ENCODE data around the gene CNGA1.

The CNGA1 gene

GRCh38 chr4:48024522-48024921, 8.0 kb upstream of the CNGA1 start:
- TF ChIP-seq CTCF (conservative IDR thresholded peaks at IDR 0.05; ENCODE audit: control insufficient read depth, insufficient read depth, low read depth, low read length): no peak
- no peak overlapping the region for H3K4me3 ChIP-seq (ENCODE audit: control insufficient read depth, low read depth, low read length)
- DNase-seq (ENCODE audit: low read depth): no peak

GRCh38 chr4:48022192-48022799, 5.8 kb upstream of the CNGA1 start:
- no peak for DNase-seq (ENCODE audit: low read depth)
- TF ChIP-seq CTCF (conservative IDR thresholded peaks at IDR 0.05; ENCODE audit: control insufficient read depth, insufficient read depth, low read depth, low read length): no peak
- H3K4me3 ChIP-seq (ENCODE audit: control insufficient read depth, low read depth, low read length): no peak overlapping the region

- TF ChIP-seq CTCF (conservative IDR thresholded peaks at IDR 0.05; ENCODE audit: control insufficient read depth, insufficient read depth, low read depth, low read length): no peak
- DNase-seq (ENCODE audit: low read depth): no peak
- H3K4me3 ChIP-seq (ENCODE audit: control insufficient read depth, low read depth, low read length): no peak overlapping the region
These were observed 4.6 kb upstream of the CNGA1 start for GRCh38 chr4:48021100-48021499.

GRCh38 chr4:48018112-48018511, 1.6 kb upstream of the CNGA1 start:
- no peak for TF ChIP-seq CTCF (conservative IDR thresholded peaks at IDR 0.05; ENCODE audit: control insufficient read depth, insufficient read depth, low read depth, low read length)
- DNase-seq (ENCODE audit: low read depth): no peak
- H3K4me3 ChIP-seq (ENCODE audit: control insufficient read depth, low read depth, low read length): no peak overlapping the region

GRCh38 chr4:48017108-48017571, 659 bp upstream of the CNGA1 start:
- peak overlapping the region; percentile 68 for H3K4me3 ChIP-seq (ENCODE audit: control insufficient read depth, low read depth, low read length)
- DNase-seq (ENCODE audit: low read depth): peak; percentile 72
- TF ChIP-seq CTCF (conservative IDR thresholded peaks at IDR 0.05; ENCODE audit: control insufficient read depth, insufficient read depth, low read depth, low read length): no peak

- no peak for TF ChIP-seq CTCF (conservative IDR thresholded peaks at IDR 0.05; ENCODE audit: control insufficient read depth, insufficient read depth, low read depth, low read length)
- H3K4me3 ChIP-seq (ENCODE audit: control insufficient read depth, low read depth, low read length): no peak overlapping the region
- no peak for DNase-seq (ENCODE audit: low read depth)
These were observed 803 bp downstream of the CNGA1 start for GRCh38 chr4:48015678-48016077.

GRCh38 chr4:48015216-48015615, 1.3 kb downstream of the CNGA1 start:
- DNase-seq (ENCODE audit: low read depth): no peak
- H3K4me3 ChIP-seq (ENCODE audit: control insufficient read depth, low read depth, low read length): no peak overlapping the region
- no peak for TF ChIP-seq CTCF (conservative IDR thresholded peaks at IDR 0.05; ENCODE audit: control insufficient read depth, insufficient read depth, low read depth, low read length)

Measured in fibroblast of mammary gland (primary cell).